NB4 (cell line): ENCODE results near the gene CRISPLD2.

Experiments
- CTCF ChIP-seq: IDR thresholded peaks from one replicate; pipeline ENCODE4 v1.5.1; 2012; ENCODE audit warnings: low read depth, low read length
- MYC ChIP-seq: IDR thresholded peaks from 2 replicates; pipeline ENCODE4 v1.6.1; 2011; ENCODE audit warnings: low read depth, low read length

GRCh38 chr16:84847564-84848355 is 28.0 kb downstream of the CRISPLD2 start:
- no peak for TF ChIP-seq CTCF
- no peak for TF ChIP-seq MYC
